Stomach (tissue), 9 donors: ENCODE data around the gene SDCCAG8. TPM values are rescaled to one million over a fixed set of nuclear protein-coding genes. Genes with fewer than 3 reads are reported as not detected.

Experiments
- DNase-seq, 2 donors: peaks; one replicate each; pipeline versions ENCODE4 v3.0.0 to v3.0.0-alpha.2; 2013 to 2019
- H3K27ac ChIP-seq, 5 donors: fragments of 200-600 bp in 4 of 5; sonication (generic) in 4 of 5; one replicate each; pipeline ENCODE4 v1.5.1; 2013 to 2019; ENCODE audit warnings: mild to moderate bottlenecking in 1 of 5, moderate library complexity in 1 of 5
- H3K27me3 ChIP-seq, 3 donors: fragments of 200-600 bp; sonication (generic); one replicate each; pipeline ENCODE4 v1.5.1; 2017 to 2019; ENCODE audit warnings: mixed run types in 1 of 3
- H3K36me3 ChIP-seq, 4 donors: fragments of 200-600 bp; sonication (generic); 1 replicate in 3 of 4; 2 replicates in 1 of 4; pipeline ENCODE4 v1.5.1; 2016 to 2019
- H3K4me1 ChIP-seq, 4 donors: fragments of 200-600 bp; sonication (generic); one replicate each; pipeline ENCODE4 v1.5.1; 2016 to 2019
- H3K4me3 ChIP-seq, 4 donors: fragments of 200-600 bp; sonication (generic) in 3 of 4; one replicate each; pipeline ENCODE4 v1.5.1; 2016 to 2019; ENCODE audit warnings: mild to moderate bottlenecking in 1 of 4
- H3K9me3 ChIP-seq, 4 donors: fragments of 200-600 bp; sonication (generic); one replicate each; pipeline ENCODE4 v1.5.1; 2016 to 2019
- EP300 ChIP-seq: sonication (generic); formaldehyde crosslinking; IDR thresholded peaks from one replicate; pipeline ENCODE4 v1.6.1; 2017; ENCODE audit warnings: antibody characterized with exemption
- POLR2A ChIP-seq, 4 donors: fragments of 450-650 bp; IDR thresholded peaks; one replicate each; pipeline ENCODE4 v1.6.1; 2016; ENCODE audit warnings: antibody characterized with exemption in 4 of 4, control low read depth in 2 of 4, mild to moderate bottlenecking in 1 of 4, moderate library complexity in 1 of 4
- POLR2AphosphoS5 ChIP-seq, 3 donors: sonication (generic); formaldehyde crosslinking; IDR thresholded peaks; one replicate each; pipeline ENCODE4 v1.6.1; 2016; ENCODE audit warnings: antibody characterized with exemption in 3 of 3
- WGBS, 5 donors: extraction: QIAGEN DNeasy Blood & Tissue Kit in 3 of 5; methylation state at CpG; one replicate each; pipeline versions ENCODE4 v1.1.5 to v1.1.7; 2013 to 2018; 5-methylcytosine and 5-hydroxymethylcytosine counted together
- intact Hi-C: fragments of 100-400 bp; cut with DNase I; formaldehyde crosslinking; loops from one replicate; pipeline ENCODE4 v1.15.1; 2023; ENCODE audit warnings: low total_unique reads
- polyA plus RNA-seq, 3 donors: library from polyadenylated mRNA; stranded (reverse); fragments of 200-250 nt; gene quantifications; one replicate each; pipeline ENCODE4 v1.2.3, GENCODE V29; 2013
- total RNA-seq, 5 donors: library from RNA; depleted of rRNA; stranded (reverse); fragments of >200 nt; gene quantifications; one replicate each; pipeline versions ENCODE4 v1.1.0 to v1.2.3, GENCODE V29; 2014 to 2016
- TF ChIP-seq, protein P1 (sequence below), 7 experiments: fragments of 450-650 bp in 4 of 7; fragments of 200-600 bp in 3 of 7; sonication (generic) in 3 of 7; IDR thresholded peaks; one replicate each; pipeline ENCODE4 v1.5.1; 2016 to 2019; ENCODE audit warnings: antibody characterized with exemption in 7 of 7, control low read depth in 2 of 7, mild to moderate bottlenecking in 1 of 7
- donor health status: healthy with polysubstance abuse.
- donor health status: Bipolar disorder and iron deficiency.
- donor health status: healthy.

The SDCCAG8 gene
- total and polyA plus RNA-seq, 8 donors, result 16.3 to 184 (median 24.5) TPM

DNA sequence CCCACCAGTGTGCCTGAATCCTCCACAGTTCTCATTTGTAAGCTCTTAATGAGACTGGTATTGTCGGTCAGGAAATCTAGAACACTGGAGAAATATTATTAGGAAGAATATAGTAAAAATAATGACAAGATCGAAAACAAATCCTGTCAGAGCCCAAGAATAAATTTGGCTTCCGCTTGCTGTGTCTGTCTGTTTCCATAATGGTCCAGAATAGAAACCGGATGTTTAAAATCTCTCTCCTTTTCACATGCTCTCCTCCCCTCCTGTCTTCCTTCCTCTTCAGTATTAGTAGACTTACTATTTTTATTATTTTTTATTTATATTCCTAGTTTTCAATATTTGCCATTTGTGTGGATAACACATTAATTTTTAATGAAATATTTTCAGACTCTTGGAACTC, 187.7 kb downstream of the SDCCAG8 start:
- Histone ChIP-seq H3K9me3 (no peaks in the 10 kb centered on the region), H3K4me3 (no peak overlapping the region), H3K27me3 (no peaks in the 10 kb centered on the region), H3K27ac (no peak overlapping the region), H3K36me3 (no peaks in the 10 kb centered on the region), H3K4me1 (peaks cover 0 to 15% (median 6%) of the 10 kb centered on the region in 4 donors)
- intact Hi-C loops, result no loop called here
- DNase-seq, result no peak
- TF ChIP-seq EP300 (no peak), POLR2AphosphoS5 (IDR thresholded peaks at IDR 0.05) (no peak), POLR2A (IDR thresholded peaks at IDR 0.05) (no peak)
- TF ChIP-seq, protein P1, sequence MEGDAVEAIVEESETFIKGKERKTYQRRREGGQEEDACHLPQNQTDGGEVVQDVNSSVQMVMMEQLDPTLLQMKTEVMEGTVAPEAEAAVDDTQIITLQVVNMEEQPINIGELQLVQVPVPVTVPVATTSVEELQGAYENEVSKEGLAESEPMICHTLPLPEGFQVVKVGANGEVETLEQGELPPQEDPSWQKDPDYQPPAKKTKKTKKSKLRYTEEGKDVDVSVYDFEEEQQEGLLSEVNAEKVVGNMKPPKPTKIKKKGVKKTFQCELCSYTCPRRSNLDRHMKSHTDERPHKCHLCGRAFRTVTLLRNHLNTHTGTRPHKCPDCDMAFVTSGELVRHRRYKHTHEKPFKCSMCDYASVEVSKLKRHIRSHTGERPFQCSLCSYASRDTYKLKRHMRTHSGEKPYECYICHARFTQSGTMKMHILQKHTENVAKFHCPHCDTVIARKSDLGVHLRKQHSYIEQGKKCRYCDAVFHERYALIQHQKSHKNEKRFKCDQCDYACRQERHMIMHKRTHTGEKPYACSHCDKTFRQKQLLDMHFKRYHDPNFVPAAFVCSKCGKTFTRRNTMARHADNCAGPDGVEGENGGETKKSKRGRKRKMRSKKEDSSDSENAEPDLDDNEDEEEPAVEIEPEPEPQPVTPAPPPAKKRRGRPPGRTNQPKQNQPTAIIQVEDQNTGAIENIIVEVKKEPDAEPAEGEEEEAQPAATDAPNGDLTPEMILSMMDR (IDR thresholded peaks at IDR 0.05), result no peak
- 56 to 81% (median 76%) methylated on average over 4 of the region's 4 CpGs for WGBS, 5 donors

DNA sequence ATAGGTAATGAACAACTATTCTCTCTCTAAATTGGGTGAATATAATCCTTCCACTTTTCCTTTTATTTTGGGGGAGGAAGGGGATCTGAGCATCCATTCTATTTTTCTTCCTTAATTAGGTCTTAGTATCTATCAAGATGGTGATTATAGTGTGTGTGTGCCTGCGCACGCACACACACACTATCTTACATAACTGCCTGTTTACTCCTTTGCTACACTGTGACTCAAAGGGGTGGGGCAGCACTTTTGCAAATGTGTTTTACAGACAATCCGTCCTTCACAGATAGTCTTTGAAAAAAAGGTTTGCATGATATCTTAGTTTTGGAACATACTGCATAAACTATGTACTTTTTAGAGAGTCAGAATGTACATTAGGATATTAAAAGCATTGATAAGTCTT, 191.5 kb downstream of the SDCCAG8 start:
- H3K9me3 ChIP-seq, result no peaks in the 10 kb centered on the region
- H3K36me3 ChIP-seq, result no peaks in the 10 kb centered on the region
- peak; percentile 39 to 74 for DNase-seq
- H3K4me1 ChIP-seq, result peaks cover 0 to 9% (median 6%) of the 10 kb centered on the region in 4 donors
- no peaks in the 10 kb centered on the region for H3K27me3 ChIP-seq
- TF ChIP-seq, protein P1 (IDR thresholded peaks at IDR 0.05), result no peak
- TF ChIP-seq POLR2A (IDR thresholded peaks at IDR 0.05) (no peak), POLR2AphosphoS5 (IDR thresholded peaks at IDR 0.05) (peak in 1 of 3 donors; percentile 7), EP300 (no peak)
- WGBS, 5 donors, result 46 to 59% (median 53%) methylated on average over 3 of the region's 3 CpGs
- no peak overlapping the region for H3K27ac ChIP-seq
- H3K4me3 ChIP-seq, result no peak overlapping the region
- intact Hi-C loops, result no loop called here

DNA sequence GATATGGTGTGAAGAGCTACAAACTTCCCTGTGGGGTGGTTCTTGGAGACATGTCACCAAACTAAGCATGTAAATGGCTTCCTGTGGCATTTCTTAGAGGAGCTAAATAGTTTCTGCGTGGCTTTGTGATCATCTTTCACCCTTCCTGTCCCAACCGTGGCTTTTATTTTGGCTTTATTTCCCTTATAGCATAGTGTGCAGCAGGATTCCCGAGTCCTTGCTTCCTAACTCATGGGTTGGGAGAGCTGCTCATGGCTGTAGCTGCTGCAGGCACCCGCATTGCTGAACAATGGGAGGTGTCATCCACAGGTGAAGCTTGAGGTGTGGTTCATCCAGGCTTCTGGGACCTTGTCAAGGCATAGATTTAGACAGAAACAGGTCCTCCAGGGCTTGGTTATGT, 192.0 kb downstream of the SDCCAG8 start:
- no peaks in the 10 kb centered on the region for H3K9me3 ChIP-seq
- no peak overlapping the region for H3K4me3 ChIP-seq
- H3K27me3 ChIP-seq, result no peaks in the 10 kb centered on the region
- H3K36me3 ChIP-seq, result no peaks in the 10 kb centered on the region
- WGBS, 5 donors, result 66 to 73% (median 68%) methylated on average over 4 of the region's 4 CpGs
- DNase-seq, result no peak
- intact Hi-C loops, result no loop called here
- H3K27ac ChIP-seq, result no peak overlapping the region
- TF ChIP-seq EP300 (no peak), POLR2A (IDR thresholded peaks at IDR 0.05) (no peak), POLR2AphosphoS5 (IDR thresholded peaks at IDR 0.05) (no peak)
- TF ChIP-seq, protein P1 (IDR thresholded peaks at IDR 0.05), result no peak
- H3K4me1 ChIP-seq, result peaks cover 0 to 9% (median 6%) of the 10 kb centered on the region in 4 donors

DNA sequence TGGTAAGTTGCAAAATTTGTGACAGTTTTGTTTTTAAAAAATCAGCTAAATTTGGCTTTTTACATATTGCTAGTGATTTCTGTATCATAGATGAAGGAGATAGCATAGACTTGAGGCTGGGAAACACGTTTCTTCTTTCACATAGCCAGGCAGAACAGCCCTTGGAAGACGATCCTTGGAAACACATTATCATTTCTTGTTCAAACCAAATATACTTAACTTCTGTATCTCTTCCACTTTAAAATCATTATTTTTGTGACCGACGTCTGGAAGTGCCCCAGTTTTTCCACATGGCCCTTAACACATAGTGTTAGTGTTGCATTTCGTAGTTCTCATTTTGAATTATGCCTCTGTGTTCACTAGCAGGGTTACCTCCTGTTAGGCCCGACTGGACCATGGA, 193.5 kb downstream of the SDCCAG8 start:
- no peak for DNase-seq
- no peak overlapping the region for H3K27ac ChIP-seq
- TF ChIP-seq POLR2AphosphoS5 (IDR thresholded peaks at IDR 0.05), result no peak
- TF ChIP-seq POLR2A (IDR thresholded peaks at IDR 0.05), result no peak
- TF ChIP-seq, protein P1 (IDR thresholded peaks at IDR 0.05), result no peak
- no peak for TF ChIP-seq EP300
- intact Hi-C loops, result no loop called here
- no peak overlapping the region for H3K4me3 ChIP-seq
- H3K27me3 ChIP-seq, result no peaks in the 10 kb centered on the region
- H3K36me3 ChIP-seq, result no peaks in the 10 kb centered on the region
- WGBS, 5 donors, result 91 to 95% (median 94%) methylated on average over 6 of the region's 6 CpGs
- H3K9me3 ChIP-seq, result no peaks in the 10 kb centered on the region
- H3K4me1 ChIP-seq, result peaks cover 0 to 9% (median 6%) of the 10 kb centered on the region in 4 donors
